Naive B cell (primary cell): Measurements from ENCODE around the gene MUC20. TPM values are rescaled to one million over a fixed set of nuclear protein-coding genes. Genes with fewer than 3 reads are reported as not detected.
"Not testable (repeated sequence)": the region's sequence is repeated elsewhere in the genome, so short reads cannot be mapped to it uniquely, and the experiment has no call there.

Experiments used
- ATAC-seq, 2 donors: fragments of 150-1000 bp; cut with Tn5 transposase; 2 replicates each; pipeline ENCODE4 v1.10.0; 2021; ENCODE audit warnings: low read depth in 2 of 2, mild to moderate bottlenecking in 2 of 2, moderate library complexity in 2 of 2
- DNase-seq: peaks from one replicate; pipeline ENCODE4 v3.0.0; 2022
- H3K27ac Mint-ChIP-seq, 6 donors: one replicate each; pipeline ENCODE4 v1.8.0; 2020 to 2022; ENCODE audit warnings: mild to moderate bottlenecking in 6 of 6, mixed read lengths in 6 of 6, moderate library complexity in 5 of 6, inconsistent platforms in 2 of 6
- H3K27me3 Mint-ChIP-seq, 3 donors: one replicate each; pipeline ENCODE4 v1.8.0; 2021 to 2022; ENCODE audit warnings: mixed read lengths in 3 of 3, mild to moderate bottlenecking in 1 of 3
- H3K36me3 Mint-ChIP-seq, 2 donors: one replicate each; pipeline ENCODE4 v1.8.0; 2020 to 2022; ENCODE audit warnings: mixed read lengths in 2 of 2, inconsistent platforms in 1 of 2, mild to moderate bottlenecking in 1 of 2
- H3K4me1 Mint-ChIP-seq, 3 donors: one replicate each; pipeline ENCODE4 v1.8.0; 2020 to 2022; ENCODE audit warnings: mixed read lengths in 3 of 3, inconsistent platforms in 1 of 3, mild to moderate bottlenecking in 1 of 3, moderate library complexity in 1 of 3
- H3K4me3 Mint-ChIP-seq, 8 donors: one replicate each; pipeline ENCODE4 v1.8.0; 2020 to 2022; ENCODE audit warnings: mild to moderate bottlenecking in 8 of 8, mixed read lengths in 8 of 8, moderate library complexity in 8 of 8, inconsistent platforms in 2 of 8
- H3K9me3 Mint-ChIP-seq, 7 donors: one replicate each; pipeline ENCODE4 v1.8.0; 2020 to 2022; ENCODE audit warnings: mixed read lengths in 7 of 7, mild to moderate bottlenecking in 5 of 7, inconsistent platforms in 2 of 7, moderate library complexity in 1 of 7
- polyA plus RNA-seq, 6 donors: library from polyadenylated mRNA; unstranded; fragments of 300-500 nt; fragmentation: Illumina TruSeq; gene quantifications; one replicate each; pipeline ENCODE4 v1.2.3, GENCODE V29; 2021; ENCODE audit warnings: low read depth in 6 of 6

Gene MUC20
- polyA plus RNA-seq: 1 to 10 TPM in 1 of 6 donors, under 1 TPM in 2, not detected in 3; 0.15 to 1.2 (median 0.83) TPM

DNA sequence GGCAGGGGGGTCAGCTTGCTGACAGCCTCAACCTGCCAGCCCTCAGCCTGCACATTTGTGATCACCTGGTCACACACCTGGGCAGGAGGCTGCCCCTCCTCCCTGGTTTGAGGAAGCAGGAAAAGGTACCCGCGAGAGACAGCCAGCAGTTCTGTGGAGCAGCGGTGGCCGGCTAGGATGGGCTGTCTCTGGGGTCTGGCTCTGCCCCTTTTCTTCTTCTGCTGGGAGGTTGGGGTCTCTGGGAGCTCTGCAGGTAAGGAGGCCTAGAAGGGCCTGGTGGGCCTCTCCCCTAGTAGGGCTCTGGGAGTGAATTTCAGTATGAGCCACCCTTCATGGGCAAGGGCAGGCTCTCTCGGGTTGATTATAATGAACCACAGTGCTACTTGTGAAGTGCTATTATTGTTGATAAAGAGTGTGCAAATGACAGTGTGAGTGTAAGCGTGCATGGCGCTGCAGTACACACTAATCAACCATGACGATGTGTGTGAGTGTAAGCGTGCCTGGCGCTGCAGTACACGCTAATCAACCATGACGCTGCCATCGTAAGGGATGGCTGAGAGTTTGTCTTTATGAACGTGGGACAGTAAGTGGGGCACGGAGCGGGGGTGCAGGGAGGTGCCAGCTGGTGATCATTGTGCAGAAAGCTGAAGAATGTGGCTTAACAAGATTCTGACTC is at the start of gene MUC20:
TSS of gene MUC20 (plus strand) at position 148 of the 676 bp plus-strand sequence. CDS start at position 178, 30 bp downstream.
- not testable (repeated sequence) for H3K9me3 Mint-ChIP-seq, H3K27me3 Mint-ChIP-seq, DNase-seq, H3K36me3 Mint-ChIP-seq, H3K4me1 Mint-ChIP-seq
- Mint-ChIP-seq H3K27ac (peak within 1 kb of the TSS in 3 of 6 donors; percentile 6 to 93 (median 34)), H3K4me3 (peak within 1 kb of the TSS in 2 of 8 donors; percentile 22 to 67)
- peak in 1 of 2 donors; percentile 35 for ATAC-seq

GRCh38 chr3:195671283-195671682 is 49.5 kb upstream of the MUC20 start:
- not testable (repeated sequence) for H3K9me3 Mint-ChIP-seq, ATAC-seq, H3K27me3 Mint-ChIP-seq, H3K27ac Mint-ChIP-seq, H3K4me3 Mint-ChIP-seq, DNase-seq, H3K4me1 Mint-ChIP-seq
- peaks cover 7 to 13% of the 10 kb centered on the region in 2 donors for H3K36me3 Mint-ChIP-seq

- H3K27me3 Mint-ChIP-seq, H3K9me3 Mint-ChIP-seq, ATAC-seq, H3K27ac Mint-ChIP-seq, DNase-seq, H3K4me3 Mint-ChIP-seq, H3K4me1 Mint-ChIP-seq: not testable (repeated sequence)
- peaks cover 7 to 19% of the 10 kb centered on the region in 2 donors for H3K36me3 Mint-ChIP-seq
Measured at GRCh38 chr3:195673711-195674110, 47.1 kb upstream of the MUC20 start.

- H3K9me3 Mint-ChIP-seq, ATAC-seq, H3K27ac Mint-ChIP-seq, DNase-seq, H3K4me3 Mint-ChIP-seq, H3K4me1 Mint-ChIP-seq, H3K27me3 Mint-ChIP-seq: not testable (repeated sequence)
- H3K36me3 Mint-ChIP-seq: peaks cover 9 to 18% of the 10 kb centered on the region in 2 donors
Measured at GRCh38 chr3:195678391-195679015, 42.3 kb upstream of the MUC20 start.

DNA sequence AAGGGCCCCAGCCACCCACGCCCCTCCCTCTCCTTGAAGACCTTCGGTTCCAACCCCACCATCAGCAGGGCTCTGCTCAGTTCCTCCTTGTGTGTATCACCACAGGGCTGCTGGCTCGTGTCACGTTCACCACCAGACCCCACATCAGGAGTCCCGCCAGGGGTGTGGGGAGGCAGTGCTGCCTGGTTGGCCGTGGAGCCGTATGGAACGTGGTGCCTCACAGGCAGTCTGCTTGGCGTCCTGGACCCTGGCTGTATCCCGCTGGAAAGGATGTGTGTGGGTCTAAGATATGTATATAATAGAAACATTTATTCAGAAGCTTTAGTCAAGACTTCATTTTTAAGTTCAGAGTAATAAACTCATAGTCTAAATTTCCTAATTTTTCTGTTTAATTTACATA is 40.1 kb upstream of the MUC20 start:
- H3K36me3 Mint-ChIP-seq: peaks cover 16 to 24% of the 10 kb centered on the region in 2 donors
- not testable (repeated sequence) for DNase-seq, H3K4me3 Mint-ChIP-seq, H3K4me1 Mint-ChIP-seq, H3K27ac Mint-ChIP-seq, ATAC-seq, H3K27me3 Mint-ChIP-seq, H3K9me3 Mint-ChIP-seq

- H3K27me3 Mint-ChIP-seq, H3K9me3 Mint-ChIP-seq, ATAC-seq, H3K4me1 Mint-ChIP-seq, H3K27ac Mint-ChIP-seq, DNase-seq, H3K4me3 Mint-ChIP-seq: not testable (repeated sequence)
- peaks cover 16 to 24% of the 10 kb centered on the region in 2 donors for H3K36me3 Mint-ChIP-seq
Measured at GRCh38 chr3:195681458-195682103, 39.2 kb upstream of the MUC20 start.

- H3K27ac Mint-ChIP-seq: not testable (repeated sequence)
- peaks cover 17 to 24% of the 10 kb centered on the region in 2 donors for H3K36me3 Mint-ChIP-seq
Measured at GRCh38 chr3:195682104-195682742, 38.6 kb upstream of the MUC20 start.

GRCh38 chr3:195683722-195684526 is 36.9 kb upstream of the MUC20 start:
- H3K36me3 Mint-ChIP-seq: peaks cover 21 to 24% of the 10 kb centered on the region in 2 donors
- H3K4me1 Mint-ChIP-seq, DNase-seq: not testable (repeated sequence)

More at GRCh38 chr3:195682104-195682742, 38.6 kb upstream of the MUC20 start:
- not testable (repeated sequence) for H3K27me3 Mint-ChIP-seq, ATAC-seq, DNase-seq, H3K4me1 Mint-ChIP-seq, H3K4me3 Mint-ChIP-seq, H3K9me3 Mint-ChIP-seq

GRCh38 chr3:195684527-195685257 is 36.1 kb upstream of the MUC20 start:
- Mint-ChIP-seq H3K27ac (peak overlapping the region in 1 of 6 donors; percentile 92), H3K36me3 (peaks cover 24 to 30% of the 10 kb centered on the region in 2 donors)
- not testable (repeated sequence) for H3K4me1 Mint-ChIP-seq, DNase-seq, H3K9me3 Mint-ChIP-seq, H3K27me3 Mint-ChIP-seq, H3K4me3 Mint-ChIP-seq, ATAC-seq

More at GRCh38 chr3:195683722-195684526, 36.9 kb upstream of the MUC20 start:
- not testable (repeated sequence) for H3K27me3 Mint-ChIP-seq, H3K9me3 Mint-ChIP-seq, ATAC-seq
- peak overlapping the region in 3 of 6 donors; percentile 88 to 92 (median 89) for H3K27ac Mint-ChIP-seq
- peak overlapping the region in 1 of 8 donors; percentile 44 for H3K4me3 Mint-ChIP-seq

DNA sequence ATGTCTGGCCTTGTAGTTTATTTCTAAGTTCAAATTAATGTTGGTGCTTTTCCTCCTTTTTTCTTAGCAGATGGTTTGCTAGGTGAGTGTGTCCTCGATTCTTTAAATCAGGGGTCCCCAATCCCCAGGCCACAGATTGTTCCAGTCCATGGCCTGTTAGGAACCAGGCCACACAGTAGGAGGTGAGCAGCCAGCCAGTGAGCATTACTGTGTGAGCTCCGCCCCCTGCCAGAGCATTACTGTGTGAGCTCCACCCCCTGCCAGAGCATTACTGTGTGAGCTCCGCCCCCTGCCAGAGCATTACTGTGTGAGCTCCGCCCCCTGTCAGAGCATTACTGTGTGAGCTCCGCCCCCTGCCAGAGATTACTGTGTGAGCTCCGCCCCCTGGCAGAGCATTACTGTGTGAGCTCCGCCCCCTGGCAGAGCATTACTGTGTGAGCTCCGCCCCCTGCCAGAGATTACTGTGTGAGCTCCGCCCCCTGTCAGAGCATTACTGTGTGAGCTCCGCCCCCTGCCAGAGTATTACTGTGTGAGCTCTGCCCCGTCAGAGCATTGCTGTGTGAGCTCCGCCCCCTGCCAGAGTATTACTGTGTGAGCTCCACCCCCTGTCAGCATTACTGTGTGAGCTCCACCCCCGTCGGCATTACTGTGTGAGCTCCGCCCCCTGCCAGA is 34.1 kb upstream of the MUC20 start:
- H3K27ac Mint-ChIP-seq, H3K9me3 Mint-ChIP-seq: not testable (repeated sequence)
- H3K36me3 Mint-ChIP-seq: peaks cover 24 to 30% of the 10 kb centered on the region in 2 donors

GRCh38 chr3:195687209-195687760 is 33.5 kb upstream of the MUC20 start:
- H3K4me3 Mint-ChIP-seq, H3K27me3 Mint-ChIP-seq, H3K9me3 Mint-ChIP-seq, ATAC-seq, H3K4me1 Mint-ChIP-seq: not testable (repeated sequence)
- peaks cover 28 to 37% of the 10 kb centered on the region in 2 donors for H3K36me3 Mint-ChIP-seq
- H3K27ac Mint-ChIP-seq: peak overlapping the region in 3 of 6 donors; percentile 64 to 93 (median 79)
- DNase-seq: peak; percentile 22

More for the DNA sequence above, 34.1 kb upstream of the MUC20 start:
- H3K27me3 Mint-ChIP-seq, DNase-seq, ATAC-seq, H3K4me1 Mint-ChIP-seq, H3K4me3 Mint-ChIP-seq: not testable (repeated sequence)
